ENCODE data around the gene PM20D1. TPM values are rescaled to one million over a fixed set of nuclear protein-coding genes. Genes with fewer than 3 reads are reported as not detected.

The PM20D1 gene
- total RNA-seq, 6 donors from 2014 or later: 0.34 to 0.47 TPM; not detected in 4

DNA sequence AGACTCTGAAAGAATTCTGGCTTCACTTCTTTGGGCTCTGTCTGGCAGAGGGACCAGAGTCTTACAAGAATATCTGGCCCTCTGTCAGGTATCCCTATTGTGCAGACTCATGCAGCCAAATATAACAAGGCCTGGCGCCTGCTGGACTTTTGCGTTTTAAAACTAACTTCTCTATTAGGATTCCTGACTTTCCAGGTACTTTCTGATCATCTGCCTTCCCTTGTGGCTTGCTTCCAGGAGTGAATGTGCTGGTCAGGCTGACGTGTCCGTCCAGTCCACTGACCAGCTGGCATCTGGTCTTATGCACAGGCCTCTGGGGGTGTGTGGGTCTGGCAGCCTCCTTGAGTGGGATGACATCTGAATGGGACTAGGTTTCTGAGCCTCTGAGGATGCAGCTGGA is 66.0 kb downstream of the PM20D1 start:
- Histone ChIP-seq H3K4me3 (no peak overlapping the region), H3K27me3 (peaks cover 0 to 2% (median 0%) of the 10 kb centered on the region in 4 donors), H3K4me1 (no peaks in the 10 kb centered on the region), H3K36me3 (no peaks in the 10 kb centered on the region), H3K9me3 (no peaks in the 10 kb centered on the region), H3K27ac (no peak overlapping the region)
- TF ChIP-seq EP300 (IDR thresholded peaks at IDR 0.05) (no peak), POLR2A (IDR thresholded peaks at IDR 0.05) (no peak), POLR2AphosphoS5 (IDR thresholded peaks at IDR 0.05) (no peak)
- TF ChIP-seq, protein P1, sequence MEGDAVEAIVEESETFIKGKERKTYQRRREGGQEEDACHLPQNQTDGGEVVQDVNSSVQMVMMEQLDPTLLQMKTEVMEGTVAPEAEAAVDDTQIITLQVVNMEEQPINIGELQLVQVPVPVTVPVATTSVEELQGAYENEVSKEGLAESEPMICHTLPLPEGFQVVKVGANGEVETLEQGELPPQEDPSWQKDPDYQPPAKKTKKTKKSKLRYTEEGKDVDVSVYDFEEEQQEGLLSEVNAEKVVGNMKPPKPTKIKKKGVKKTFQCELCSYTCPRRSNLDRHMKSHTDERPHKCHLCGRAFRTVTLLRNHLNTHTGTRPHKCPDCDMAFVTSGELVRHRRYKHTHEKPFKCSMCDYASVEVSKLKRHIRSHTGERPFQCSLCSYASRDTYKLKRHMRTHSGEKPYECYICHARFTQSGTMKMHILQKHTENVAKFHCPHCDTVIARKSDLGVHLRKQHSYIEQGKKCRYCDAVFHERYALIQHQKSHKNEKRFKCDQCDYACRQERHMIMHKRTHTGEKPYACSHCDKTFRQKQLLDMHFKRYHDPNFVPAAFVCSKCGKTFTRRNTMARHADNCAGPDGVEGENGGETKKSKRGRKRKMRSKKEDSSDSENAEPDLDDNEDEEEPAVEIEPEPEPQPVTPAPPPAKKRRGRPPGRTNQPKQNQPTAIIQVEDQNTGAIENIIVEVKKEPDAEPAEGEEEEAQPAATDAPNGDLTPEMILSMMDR (IDR thresholded peaks at IDR 0.05): no peak
- DNase-seq: no peak
- no peak for ATAC-seq (ENCODE audit: low FRiP score in 2 of 2)
- WGBS, 2 donors: 50 to 86% methylated on average over 4 of the region's 4 CpGs

DNA sequence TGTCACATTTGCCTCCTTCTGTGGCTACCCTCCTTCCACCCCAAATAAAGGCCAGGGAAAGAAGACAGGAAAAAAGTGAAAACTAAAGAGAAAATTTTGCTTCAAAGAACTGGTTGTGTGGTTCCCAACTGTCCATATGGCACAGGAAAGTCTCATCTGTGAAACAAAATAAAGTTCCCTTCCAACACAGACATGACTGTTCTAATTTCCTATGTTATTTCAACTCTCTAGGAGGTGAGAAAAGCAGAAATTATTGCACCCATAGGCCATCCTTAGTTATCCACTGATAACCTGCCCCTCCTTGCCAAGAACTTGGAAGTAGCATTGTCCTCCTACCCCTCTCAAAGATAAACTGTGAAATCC is 66.5 kb downstream of the PM20D1 start:
- H3K36me3 ChIP-seq: no peaks in the 10 kb centered on the region
- DNase-seq: no peak
- no peak for ATAC-seq (ENCODE audit: low FRiP score in 2 of 2)
- H3K27me3 ChIP-seq: peaks cover 0 to 2% (median 0%) of the 10 kb centered on the region in 4 donors
- no peaks in the 10 kb centered on the region for H3K4me1 ChIP-seq
- no peaks in the 10 kb centered on the region for H3K9me3 ChIP-seq
- TF ChIP-seq, protein P1 (IDR thresholded peaks at IDR 0.05): no peak
- TF ChIP-seq EP300 (IDR thresholded peaks at IDR 0.05): no peak
- no peak for TF ChIP-seq POLR2A (IDR thresholded peaks at IDR 0.05)
- TF ChIP-seq POLR2AphosphoS5 (IDR thresholded peaks at IDR 0.05): no peak
- H3K4me3 ChIP-seq: no peak overlapping the region
- no peak overlapping the region for H3K27ac ChIP-seq

DNA sequence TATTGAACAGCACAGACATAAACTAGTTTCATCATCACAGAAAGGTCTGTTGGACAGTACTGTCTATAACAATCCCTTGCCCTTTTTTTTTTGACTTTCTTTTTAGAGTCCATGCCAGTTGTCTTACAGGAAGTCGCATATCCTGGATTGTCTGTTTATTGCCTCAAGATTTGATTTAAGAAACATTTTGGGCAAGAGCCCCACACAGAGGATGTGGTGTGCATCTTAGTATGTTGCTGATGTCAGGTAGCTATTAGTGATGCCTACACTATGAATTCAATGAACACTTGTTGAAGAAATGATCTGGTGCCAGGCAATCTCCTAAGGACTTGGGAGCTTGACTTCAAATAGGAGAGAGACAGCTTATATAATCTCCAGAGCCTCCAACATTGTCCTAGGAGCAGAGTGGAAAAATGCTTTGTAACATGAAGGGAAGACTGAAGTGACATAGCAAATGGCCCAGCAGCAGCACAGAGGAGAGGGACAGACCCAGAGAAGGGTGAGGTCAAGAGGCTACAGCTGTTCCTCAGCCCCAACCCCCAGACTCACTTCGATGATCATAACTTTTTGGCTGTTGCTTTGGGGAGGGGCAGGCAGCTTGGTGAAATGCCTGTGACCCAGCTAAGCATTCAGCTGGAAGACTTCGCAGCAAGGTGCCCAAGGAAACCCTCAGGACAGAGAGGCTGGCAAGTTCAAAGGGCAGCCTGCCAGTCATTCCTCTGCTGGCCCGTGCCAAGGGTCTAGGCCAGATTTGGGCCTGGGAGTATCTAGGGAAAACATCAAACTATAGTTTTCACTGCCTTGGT is 67.1 kb downstream of the PM20D1 start:
- H3K36me3 ChIP-seq: no peaks in the 10 kb centered on the region
- peak in 1 of 2 donors; percentile 11 for ATAC-seq (ENCODE audit: low FRiP score in 2 of 2)

DNA sequence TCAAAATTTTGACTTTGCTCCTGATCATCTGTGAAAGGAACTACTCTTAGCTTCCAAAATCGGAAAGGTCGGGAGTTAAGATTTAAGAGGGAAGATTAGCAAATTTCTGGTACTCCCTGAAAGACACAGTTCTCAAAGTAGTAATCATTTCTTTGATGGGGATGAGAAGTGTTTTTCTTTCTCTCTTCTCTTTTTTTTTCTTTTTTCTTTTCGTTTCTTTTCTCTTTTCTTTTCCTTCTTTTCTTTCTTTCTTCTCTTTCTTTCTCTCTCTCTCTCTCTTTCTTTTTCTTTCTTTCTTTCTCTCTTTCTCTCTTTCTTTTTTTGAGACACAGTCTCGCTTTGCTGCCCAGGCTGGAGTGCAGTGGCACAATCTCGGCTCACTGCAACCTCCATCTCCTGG is 69.6 kb downstream of the PM20D1 start:
- Histone ChIP-seq H3K36me3 (no peaks in the 10 kb centered on the region), H3K27ac (no peak overlapping the region), H3K4me1 (peaks cover 0 to 7% (median 7%) of the 10 kb centered on the region in 4 donors), H3K9me3 (no peaks in the 10 kb centered on the region), H3K27me3 (no peaks in the 10 kb centered on the region), H3K4me3 (no peak overlapping the region)
- 87 to 94% methylated on average over 3 to 5 of the region's 5 CpGs for WGBS, 2 donors
- no peak for ATAC-seq (ENCODE audit: low FRiP score in 2 of 2)
- no peak for DNase-seq
- TF ChIP-seq, protein P1 (IDR thresholded peaks at IDR 0.05): no peak
- TF ChIP-seq POLR2A (IDR thresholded peaks at IDR 0.05) (no peak), EP300 (IDR thresholded peaks at IDR 0.05) (no peak), POLR2AphosphoS5 (IDR thresholded peaks at IDR 0.05) (no peak)

More for the DNA sequence above, 67.1 kb downstream of the PM20D1 start:
- WGBS, 2 donors: 58 to 78% methylated on average over 4 of the region's 4 CpGs
- no peak for TF ChIP-seq EP300 (IDR thresholded peaks at IDR 0.05)
- TF ChIP-seq POLR2AphosphoS5 (IDR thresholded peaks at IDR 0.05): no peak
- TF ChIP-seq, protein P1 (IDR thresholded peaks at IDR 0.05): no peak
- TF ChIP-seq POLR2A (IDR thresholded peaks at IDR 0.05): no peak
- Histone ChIP-seq H3K27me3 (peaks cover 0 to 2% (median 0%) of the 10 kb centered on the region in 4 donors), H3K4me1 (no peaks in the 10 kb centered on the region), H3K9me3 (no peaks in the 10 kb centered on the region), H3K4me3 (no peak overlapping the region), H3K27ac (no peak overlapping the region)
- no peak for DNase-seq

Other genes with a start within 250 kb of the PM20D1 start
- gene ELK4, start 218.1 kb downstream of the PM20D1 start, total RNA-seq: 10 to 100 TPM; 15.7 to 65.4 (median 30.2) TPM
- gene SLC45A3, start 169.6 kb downstream of the PM20D1 start, total RNA-seq: 1 to 10 TPM; 2.1 to 9.9 (median 4.1) TPM
- gene NUCKS1, start 100.0 kb downstream of the PM20D1 start, total RNA-seq: 100 to 1,000 TPM in 4 of 6 donors, 10 to 100 TPM in 2; 65.4 to 182 (median 112) TPM
- gene RAB29, start 74.7 kb downstream of the PM20D1 start, total RNA-seq: 10 to 100 TPM; 17.8 to 27.6 (median 25.1) TPM
- gene SLC41A1, start 36.9 kb downstream of the PM20D1 start, total RNA-seq: 10 to 100 TPM; 17.8 to 35.1 (median 27.3) TPM
- 10 to 100 TPM; 10.6 to 31.9 (median 20.9) TPM for gene SLC26A9, start 93.3 kb upstream of the PM20D1 start, total RNA-seq
- 10 to 100 TPM in 2 of 6 donors, 1 to 10 TPM in 4; 2.6 to 27.5 (median 9.1) TPM for gene RAB7B, start 153.3 kb upstream of the PM20D1 start, total RNA-seq
- gene CTSE, start 173.8 kb upstream of the PM20D1 start, total RNA-seq: 100 to 1,000 TPM in 3 of 6 donors, 10 to 100 TPM in 3; 34.6 to 132 (median 106) TPM
- 10 to 100 TPM in 1 of 6 donors, 1 to 10 TPM in 4, not detected in 1; 1.4 to 19.0 (median 6.8) TPM for gene RHEX, start 203.0 kb upstream of the PM20D1 start, total RNA-seq